ENCODE results near the gene PLXNA2.

PLXNA2 gene

DNA sequence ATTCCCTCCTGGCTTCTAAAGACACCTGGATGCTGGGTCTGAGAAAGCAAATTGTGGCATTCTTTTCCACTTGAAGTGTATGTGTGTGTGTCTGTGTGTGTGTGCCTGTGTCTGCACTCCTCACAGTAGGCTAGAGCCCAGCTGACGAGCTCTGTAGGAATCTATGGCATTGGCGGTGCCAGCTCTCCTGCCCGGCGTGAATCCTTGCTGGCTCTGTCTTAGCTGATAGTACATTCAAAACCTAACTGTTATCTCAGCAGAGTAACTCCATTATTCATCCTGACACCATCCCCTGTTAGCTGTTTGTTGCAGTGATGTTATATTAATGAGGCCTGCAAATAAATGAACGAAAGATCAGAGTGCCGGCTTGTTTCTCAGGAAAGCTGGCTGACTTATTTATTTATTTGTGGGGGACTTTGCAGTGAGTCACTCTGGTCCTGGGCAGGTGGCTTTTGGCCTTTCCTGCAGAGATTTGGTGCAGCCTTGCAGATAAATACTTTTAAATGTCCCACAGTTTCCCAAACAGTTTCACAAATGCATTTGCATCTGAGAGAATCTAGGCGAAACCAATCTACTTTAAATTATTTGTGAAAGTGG, 172.7 kb downstream of the PLXNA2 start:
- no peak for DNase-seq (ENCODE audit: low read depth in 1 of 2, low spot score in 1 of 2)

DNA sequence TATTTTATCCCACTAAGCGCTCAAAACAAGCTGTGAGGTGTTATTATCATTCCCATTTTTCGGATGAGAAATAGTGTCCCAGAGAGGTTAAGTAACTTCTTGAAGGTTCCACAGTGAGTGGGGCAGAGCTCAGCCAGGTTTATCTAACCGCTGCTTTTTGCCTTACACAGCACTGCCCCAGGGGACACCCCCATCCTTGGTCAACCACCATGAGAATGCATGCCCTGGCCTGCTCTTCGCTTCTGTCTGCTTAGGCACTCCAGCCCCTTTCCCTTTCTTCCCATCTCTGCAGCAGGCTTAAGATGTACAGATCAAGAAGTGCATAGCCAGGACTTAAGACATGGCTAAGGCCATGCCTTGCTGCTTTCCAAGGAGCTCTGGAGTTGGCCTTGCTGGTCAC, 174.3 kb downstream of the PLXNA2 start:
- no peak for DNase-seq (ENCODE audit: low read depth in 1 of 2, low spot score in 1 of 2)

DNA sequence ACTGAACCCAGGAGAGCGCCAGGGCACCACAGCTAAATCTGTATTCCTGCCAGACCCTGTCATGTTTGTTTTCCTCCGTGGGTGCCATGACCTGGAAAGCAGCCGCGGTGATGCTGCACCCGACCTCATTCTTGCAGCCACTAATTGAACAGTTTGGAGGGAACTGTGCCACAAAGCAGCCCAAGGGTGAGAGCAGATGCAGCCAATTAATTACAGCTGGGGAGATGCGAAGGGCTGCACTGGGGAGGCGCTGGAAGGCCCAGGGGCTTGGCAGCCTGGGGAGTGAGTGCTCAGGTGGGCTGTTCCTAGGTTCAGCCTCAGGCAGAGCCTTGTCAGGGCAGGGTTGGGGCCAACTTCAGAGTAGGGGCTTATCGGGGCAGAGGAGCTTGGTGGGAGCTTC, 174.9 kb downstream of the PLXNA2 start:
- no peak for DNase-seq (ENCODE audit: low read depth in 1 of 2, low spot score in 1 of 2)

GRCh38 chr1:208068908-208069307, 175.3 kb downstream of the PLXNA2 start:
- no peak for DNase-seq (ENCODE audit: low read depth in 1 of 2, low spot score in 1 of 2)

DNA sequence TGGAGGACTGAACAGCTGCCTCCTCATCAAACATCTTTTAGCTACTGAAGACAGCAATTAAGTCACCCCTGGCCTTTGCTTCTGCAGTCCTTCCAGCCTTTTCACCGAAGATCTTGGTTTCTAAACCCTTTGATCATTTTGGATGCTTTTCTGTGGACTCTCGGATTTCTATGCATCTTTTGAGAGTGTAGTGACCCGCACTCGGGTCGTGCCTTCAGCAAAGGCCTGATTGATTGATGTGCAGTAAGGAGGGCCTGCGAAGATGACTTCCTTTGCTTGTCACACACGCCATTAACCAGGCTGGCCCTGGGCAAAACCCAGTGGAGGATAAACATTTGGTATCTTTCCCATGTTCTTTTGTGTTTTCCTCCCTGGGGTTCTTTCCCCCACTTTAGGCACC, 175.8 kb downstream of the PLXNA2 start:
- no peak for DNase-seq (ENCODE audit: low read depth in 1 of 2, low spot score in 1 of 2)

- DNase-seq (ENCODE audit: low read depth in 1 of 2, low spot score in 1 of 2), result no peak
These were observed 177.6 kb downstream of the PLXNA2 start for GRCh38 chr1:208066583-208066982.

GRCh38 chr1:208065862-208066261, 178.3 kb downstream of the PLXNA2 start:
- no peak for DNase-seq (ENCODE audit: low read depth in 1 of 2, low spot score in 1 of 2)

DNA sequence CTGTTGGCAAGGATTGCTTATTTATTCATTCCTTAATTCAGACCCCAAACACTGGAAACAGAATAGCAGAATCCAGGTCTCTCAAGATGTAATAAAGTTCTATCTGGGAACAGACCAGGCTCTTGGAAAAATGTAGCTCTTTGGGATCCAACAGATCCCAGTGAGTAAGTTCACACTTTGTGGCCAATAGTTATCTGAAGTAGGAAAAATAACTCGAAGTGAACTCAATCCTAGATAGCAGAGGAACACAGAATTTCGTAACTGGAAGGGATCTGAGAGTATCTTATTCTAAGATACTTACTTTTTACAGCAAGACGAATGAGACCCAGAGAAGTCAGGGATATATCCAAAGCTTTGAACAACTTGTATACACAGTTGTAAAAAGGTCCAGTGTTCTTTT, 182.6 kb downstream of the PLXNA2 start:
- DNase-seq (ENCODE audit: low read depth in 1 of 2, low spot score in 1 of 2), result no peak

DNA sequence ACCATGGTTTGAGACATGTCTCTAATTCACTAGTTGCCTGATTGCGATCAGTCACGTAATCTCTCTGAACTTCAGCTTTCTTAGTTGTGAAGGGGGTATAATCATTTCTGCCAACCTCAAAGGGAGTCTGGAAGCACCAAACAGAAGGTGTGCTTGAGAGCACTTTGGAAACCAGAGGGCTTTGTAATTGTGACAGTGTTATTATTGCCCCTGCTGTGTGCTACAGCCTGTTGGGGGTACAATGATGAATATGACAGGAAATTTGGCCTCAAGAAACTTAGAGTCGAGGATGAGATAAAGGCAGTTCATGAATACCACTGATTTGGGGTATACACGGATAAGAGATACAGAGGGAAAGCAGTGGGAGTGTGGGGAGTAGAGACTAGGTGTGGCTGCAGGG, 183.1 kb downstream of the PLXNA2 start:
- no peak for DNase-seq (ENCODE audit: low read depth in 1 of 2, low spot score in 1 of 2)

DNA sequence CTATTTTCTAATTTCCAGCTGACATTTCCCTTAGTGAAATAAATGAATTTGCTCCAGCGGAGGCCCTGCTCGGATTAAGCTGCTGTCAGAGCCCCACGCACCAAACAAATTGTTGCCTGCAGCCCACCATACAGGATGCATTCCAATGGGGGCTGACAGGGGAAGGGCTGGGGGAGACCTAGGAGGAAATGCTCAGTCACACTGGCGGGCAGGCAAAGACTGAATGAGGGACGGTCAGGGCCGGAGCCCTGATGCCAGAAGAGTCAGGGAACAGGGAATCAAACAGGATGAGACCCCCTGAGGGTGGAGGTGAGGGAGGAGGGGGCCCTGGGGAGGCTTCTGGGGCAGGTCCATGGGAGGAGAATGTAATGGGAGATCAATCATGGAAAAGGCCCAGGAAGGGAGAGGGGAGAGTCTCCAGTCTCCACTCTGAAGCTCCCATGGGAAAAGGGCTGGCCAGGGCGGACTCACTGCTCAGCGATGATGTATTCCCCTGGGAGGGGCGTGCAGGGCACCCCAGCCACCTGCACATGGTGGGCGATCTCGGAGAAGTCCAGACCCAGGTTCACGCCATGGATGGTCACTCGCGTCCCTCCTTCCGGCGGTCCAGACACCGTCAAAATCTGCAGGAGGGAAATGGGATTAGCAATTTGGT, 183.8 kb downstream of the PLXNA2 start:
- no peak for DNase-seq (ENCODE audit: low read depth in 1 of 2, low spot score in 1 of 2)

DNA sequence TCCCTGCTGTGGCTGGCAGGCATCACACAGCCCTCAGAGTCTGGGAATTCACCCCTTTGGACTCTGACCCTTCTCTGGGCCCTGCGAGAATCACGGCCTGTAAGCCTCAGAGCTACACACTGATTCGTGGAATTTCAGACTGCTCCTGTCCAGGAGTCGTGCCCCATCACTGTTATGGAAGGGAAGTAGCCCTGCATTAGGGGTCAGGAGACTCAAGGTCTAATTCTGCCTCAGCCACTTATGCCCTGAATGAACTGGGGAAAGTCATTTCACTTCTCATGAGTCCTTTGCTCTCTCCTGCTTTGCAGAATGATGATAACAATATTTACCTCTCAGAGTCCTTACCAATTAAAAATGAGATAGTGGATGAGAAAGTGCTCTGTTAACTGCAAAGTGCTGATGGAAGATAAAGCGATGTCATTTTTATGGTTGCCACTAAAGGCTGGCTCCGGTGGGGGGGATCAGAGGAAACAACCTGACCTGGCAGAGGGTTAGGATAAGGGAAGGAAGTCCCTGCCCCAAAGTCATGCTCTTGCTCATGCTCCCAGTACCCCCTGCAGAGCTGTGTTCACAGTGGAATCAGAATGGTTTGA, 184.7 kb downstream of the PLXNA2 start:
- no peak for DNase-seq (ENCODE audit: low read depth in 1 of 2, low spot score in 1 of 2)

DNA sequence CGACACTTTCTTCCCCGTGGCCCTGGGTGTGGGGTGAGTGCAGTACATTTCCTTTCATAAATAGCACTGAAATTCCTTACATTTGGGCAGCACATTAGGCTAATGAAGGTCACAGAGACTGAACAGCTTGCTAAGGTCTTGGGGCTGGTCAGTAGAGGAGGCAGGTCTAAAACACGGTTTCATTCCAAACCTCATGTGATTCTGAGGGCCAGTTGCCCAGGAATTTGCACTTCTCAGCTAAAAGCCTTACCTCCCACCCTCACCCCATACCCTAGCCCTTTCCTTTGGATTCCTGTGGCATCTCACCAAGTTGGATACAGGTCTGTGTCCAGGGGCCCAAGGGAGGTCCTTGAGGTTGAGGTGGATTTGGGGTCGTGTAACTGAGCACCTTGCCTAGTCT, 185.4 kb downstream of the PLXNA2 start:
- DNase-seq (ENCODE audit: low read depth in 1 of 2, low spot score in 1 of 2), result no peak

DNA sequence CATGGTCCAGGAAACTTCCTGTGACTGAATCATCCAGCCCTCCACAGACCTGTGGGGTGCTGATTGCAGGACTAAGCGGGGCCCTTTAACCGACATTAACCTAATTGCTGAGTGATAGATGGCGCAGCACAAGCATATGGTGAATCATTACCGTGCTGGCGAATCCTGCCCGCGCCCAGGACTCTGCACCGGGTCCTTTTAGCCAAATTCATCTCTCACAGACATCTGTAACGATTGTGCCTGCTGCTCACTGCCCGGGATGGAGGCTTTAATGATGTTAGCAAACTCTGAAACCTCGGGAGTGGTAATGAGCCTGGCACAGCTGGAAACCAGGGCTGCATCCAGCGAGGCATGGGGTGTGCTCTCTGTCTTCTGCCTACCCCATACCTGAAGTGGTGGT, 185.9 kb downstream of the PLXNA2 start:
- DNase-seq (ENCODE audit: low read depth in 1 of 2, low spot score in 1 of 2), result no peak

DNA sequence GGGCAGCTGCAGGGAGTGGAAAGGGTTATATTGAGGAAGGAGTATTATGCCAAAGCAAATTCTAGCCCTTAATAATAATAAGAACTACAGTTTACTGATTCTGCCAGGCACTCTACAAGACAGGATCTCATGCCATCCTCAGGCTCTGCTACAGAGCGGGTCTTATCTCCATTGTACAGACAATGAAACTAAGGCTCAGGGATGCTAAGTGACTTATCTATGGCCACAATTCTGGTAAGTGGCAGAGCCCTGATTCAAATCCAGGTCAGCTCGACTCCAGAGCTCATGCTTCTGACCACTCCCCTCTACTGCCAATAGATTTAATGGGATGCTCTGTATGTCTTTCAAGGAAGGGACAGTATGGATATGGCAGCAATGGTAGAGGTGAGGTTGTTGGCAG, 187.1 kb downstream of the PLXNA2 start:
- DNase-seq (ENCODE audit: low read depth in 1 of 2, low spot score in 1 of 2), result no peak

DNA sequence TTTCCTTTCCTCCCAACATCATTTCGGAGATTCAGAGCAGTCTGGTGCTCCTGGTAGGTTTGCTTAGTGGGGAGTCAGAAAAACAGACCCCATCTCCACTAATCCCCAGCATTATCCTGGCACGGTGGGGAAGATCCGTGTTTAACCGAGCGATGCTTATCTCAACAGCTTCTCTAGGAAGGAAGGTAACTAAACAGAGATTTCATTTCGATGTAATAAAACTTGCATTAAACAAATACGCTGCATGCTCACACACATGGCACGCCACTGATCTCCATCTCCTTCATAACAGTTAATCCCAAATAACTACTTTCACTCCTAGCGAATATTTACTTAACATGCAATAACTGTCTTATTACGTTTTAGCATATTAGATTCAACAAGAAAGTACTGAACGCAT, 188.6 kb downstream of the PLXNA2 start:
- DNase-seq (ENCODE audit: low read depth in 1 of 2, low spot score in 1 of 2), result no peak

GRCh38 chr1:208054911-208055379, 189.2 kb downstream of the PLXNA2 start:
- DNase-seq (ENCODE audit: low read depth in 1 of 2, low spot score in 1 of 2), result no peak

GRCh38 chr1:208054485-208054884, 189.7 kb downstream of the PLXNA2 start:
- no peak for DNase-seq (ENCODE audit: low read depth in 1 of 2, low spot score in 1 of 2)

GRCh38 chr1:208053661-208054060, 190.5 kb downstream of the PLXNA2 start:
- DNase-seq (ENCODE audit: low read depth in 1 of 2, low spot score in 1 of 2), result no peak

DNA sequence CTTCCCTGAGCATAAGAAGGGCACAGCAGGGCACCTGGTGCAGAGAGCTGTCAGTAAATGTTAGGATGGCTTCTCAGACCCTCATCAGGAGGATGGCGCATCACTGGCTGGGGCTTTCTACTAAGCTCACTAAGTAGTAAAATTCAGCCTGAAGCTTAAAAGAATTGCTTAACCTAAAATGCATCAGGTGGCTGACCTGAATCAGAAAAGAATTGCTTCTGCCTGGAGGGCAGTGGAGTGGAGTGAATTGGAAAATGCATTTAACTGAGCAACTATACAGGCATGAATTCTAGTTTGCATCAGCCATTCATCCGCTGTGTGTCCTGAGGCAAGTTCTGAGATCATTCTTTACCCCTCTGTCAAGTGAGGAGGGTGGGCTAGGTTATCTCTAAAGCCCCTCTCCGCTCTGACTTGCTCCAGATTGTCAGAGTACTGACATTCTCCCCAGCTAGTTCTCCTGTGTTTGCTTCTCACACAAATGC, 191.2 kb downstream of the PLXNA2 start:
- no peak for DNase-seq (ENCODE audit: low read depth in 1 of 2, low spot score in 1 of 2)

GRCh38 chr1:208052135-208052534, 192.0 kb downstream of the PLXNA2 start:
- no peak for DNase-seq (ENCODE audit: low read depth in 1 of 2, low spot score in 1 of 2)

- no peak for DNase-seq (ENCODE audit: low read depth in 1 of 2, low spot score in 1 of 2)
These were observed 192.5 kb downstream of the PLXNA2 start for GRCh38 chr1:208051651-208052050.

GRCh38 chr1:208048904-208049303, 195.3 kb downstream of the PLXNA2 start:
- DNase-seq (ENCODE audit: low read depth in 1 of 2, low spot score in 1 of 2), result no peak

GRCh38 chr1:208047975-208048374, 196.2 kb downstream of the PLXNA2 start:
- no peak for DNase-seq (ENCODE audit: low read depth in 1 of 2, low spot score in 1 of 2)
